Stimulated activated CD4-positive, alpha-beta T cell treated with anti-CD3 and anti-CD28 coated beads, Interleukin-12 subunit alpha, Interleukin-12 subunit beta, amount 100 ng/mL, for 48 hours (primary cell): ENCODE measurements around the gene GARIN1A.
"Not testable (repeated sequence)": the region's sequence is repeated elsewhere in the genome, so short reads cannot be mapped to it uniquely, and the experiment has no call there.

Experiments used
- DNase-seq, 3 donors: peaks; one replicate each; pipeline ENCODE4 v3.0.0-alpha.2; 2020; ENCODE audit warnings: low read depth in 2 of 3, low spot score in 1 of 3

GARIN1A gene

DNA sequence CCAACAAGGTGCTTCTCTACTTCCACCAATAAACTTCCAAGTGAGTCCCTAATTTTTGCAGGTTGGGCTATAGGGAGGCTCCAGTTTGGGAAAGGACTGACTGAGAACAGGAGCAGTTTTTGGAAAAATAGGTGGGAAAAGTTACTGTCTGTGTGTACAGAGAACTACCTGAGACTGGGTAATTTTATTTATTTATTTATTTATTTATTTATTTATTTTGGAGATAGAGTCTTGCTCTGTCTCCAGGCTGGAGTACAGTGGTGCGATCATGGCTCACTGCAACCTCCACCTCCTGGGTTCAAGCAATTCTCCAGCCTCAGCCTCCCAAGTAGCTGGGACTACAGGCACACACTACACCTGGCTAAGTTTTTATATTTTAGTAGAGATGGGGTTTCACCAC is 11.2 kb downstream of the GARIN1A start:
- not testable (repeated sequence) for DNase-seq

GRCh38 chr7:128683738-128684137 is 11.6 kb downstream of the GARIN1A start:
- not testable (repeated sequence) for DNase-seq

GRCh38 chr7:128687131-128687530 is 15.0 kb downstream of the GARIN1A start:
- no peak for DNase-seq

DNA sequence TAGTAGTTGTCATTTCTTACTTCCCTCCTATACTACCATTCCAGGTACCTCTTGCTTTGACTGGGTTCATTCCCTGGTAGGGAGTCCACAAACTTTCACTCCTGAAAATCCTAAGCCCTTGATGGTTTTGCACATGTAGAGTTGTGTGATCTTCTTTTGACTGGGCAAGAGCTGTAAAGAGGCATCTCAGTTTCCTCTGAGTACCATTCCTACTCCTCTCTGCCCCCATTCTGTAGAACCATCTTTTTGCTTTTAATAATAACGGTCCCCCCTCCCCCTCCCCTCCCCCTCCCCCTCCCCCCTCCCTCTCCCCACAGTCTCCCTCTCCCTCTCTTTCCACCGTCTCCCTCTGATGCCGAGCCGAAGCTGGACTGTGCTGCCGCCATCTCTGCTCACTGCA is 16.4 kb downstream of the GARIN1A start:
- no peak for DNase-seq

DNA sequence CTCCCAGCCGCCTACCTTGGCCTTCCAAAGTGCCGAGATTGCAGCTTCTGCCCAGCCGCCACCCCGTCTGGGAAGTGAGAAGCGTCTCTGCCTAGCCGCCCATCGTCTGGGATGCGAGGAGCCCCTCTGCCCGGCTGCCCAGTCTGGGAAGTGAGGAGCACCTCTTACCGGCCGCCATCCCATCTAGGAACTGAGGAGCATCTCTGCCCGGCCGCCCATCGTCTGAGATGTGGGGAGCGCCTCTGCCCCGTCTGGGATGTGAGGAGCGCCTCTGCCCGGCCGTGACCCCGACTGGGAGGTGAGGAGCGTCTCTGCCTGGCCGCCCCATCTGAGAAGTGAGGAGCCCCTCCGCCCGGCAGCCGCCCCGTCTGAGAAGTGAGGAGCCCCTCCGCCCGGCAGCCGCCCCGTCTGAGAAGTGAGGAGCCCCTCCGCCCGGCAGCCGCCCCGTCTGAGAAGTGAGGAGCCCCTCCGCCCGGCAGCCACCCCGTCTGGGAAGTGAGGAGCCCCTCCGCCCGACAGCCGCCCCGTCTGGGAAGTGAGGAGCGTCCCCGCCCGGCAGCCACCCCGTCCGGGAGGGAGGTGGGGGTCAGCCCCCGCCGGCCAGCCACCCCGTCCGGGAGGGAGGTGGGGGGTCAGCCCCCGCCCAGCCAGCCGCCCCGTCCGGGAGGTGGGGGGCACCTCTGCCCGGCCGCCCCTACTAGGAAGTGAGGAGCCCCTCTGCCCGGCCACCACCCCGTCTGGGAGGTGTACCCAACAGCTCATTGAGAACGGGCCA is 17.3 kb downstream of the GARIN1A start:
- not testable (repeated sequence) for DNase-seq

DNA sequence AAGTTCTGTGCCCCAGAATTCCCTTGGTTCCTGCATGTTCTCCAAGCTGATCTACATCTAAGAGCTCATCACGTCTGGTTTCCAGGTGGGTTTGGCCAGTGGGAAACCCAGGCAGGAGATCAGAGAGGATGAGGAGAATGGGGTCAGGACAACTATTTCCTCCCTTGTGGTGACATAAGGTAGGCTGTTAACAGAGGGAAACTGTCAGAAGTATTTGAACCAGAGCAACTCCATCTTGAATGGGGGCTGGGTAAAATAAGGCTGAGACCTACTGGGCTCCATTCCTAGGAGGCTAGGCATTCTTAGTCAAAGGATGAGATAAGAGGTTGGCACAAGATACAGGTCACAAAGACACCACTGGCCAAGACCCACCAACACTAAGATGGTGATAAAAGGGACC is 19.1 kb downstream of the GARIN1A start:
- DNase-seq = no peak

GRCh38 chr7:128692623-128693270 is 20.7 kb downstream of the GARIN1A start:
- no peak for DNase-seq

- DNase-seq = no peak
These were observed 21.4 kb downstream of the GARIN1A start for GRCh38 chr7:128693373-128694015.

GRCh38 chr7:128694738-128695137 is 22.6 kb downstream of the GARIN1A start:
- no peak for DNase-seq

DNA sequence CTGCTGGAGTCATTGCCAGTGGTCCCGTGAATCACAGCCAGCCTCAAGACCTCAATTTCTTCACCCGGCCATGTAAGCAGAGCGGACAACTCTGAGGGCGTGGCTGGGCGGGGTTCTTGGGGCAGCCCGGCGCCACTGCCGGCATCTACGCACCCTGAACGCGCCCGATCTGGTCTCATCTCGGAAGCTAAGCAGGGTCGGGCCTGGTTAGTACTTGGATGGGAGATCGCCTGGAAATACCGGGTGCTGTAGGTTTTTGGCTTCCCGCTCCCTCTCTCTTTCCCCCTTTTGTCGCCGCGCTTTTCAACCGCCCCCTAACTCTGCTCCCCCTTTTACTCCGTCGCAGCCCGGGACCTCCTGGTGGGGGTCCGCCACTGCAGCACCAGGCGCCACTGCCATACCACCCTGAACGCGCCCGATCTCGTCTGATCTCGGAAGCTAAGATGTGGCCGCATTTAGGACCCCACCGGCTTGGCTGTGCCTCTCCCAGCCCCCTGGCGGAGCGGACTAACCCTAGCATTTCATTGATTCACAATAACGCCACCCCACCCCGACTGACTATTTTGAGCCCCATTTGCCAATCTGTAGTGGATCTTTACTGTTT is 25.3 kb downstream of the GARIN1A start:
- peak; percentile 50 to 55 (median 53) for DNase-seq

- no peak for DNase-seq
These were observed 27.2 kb downstream of the GARIN1A start for GRCh38 chr7:128699196-128699712.

DNA sequence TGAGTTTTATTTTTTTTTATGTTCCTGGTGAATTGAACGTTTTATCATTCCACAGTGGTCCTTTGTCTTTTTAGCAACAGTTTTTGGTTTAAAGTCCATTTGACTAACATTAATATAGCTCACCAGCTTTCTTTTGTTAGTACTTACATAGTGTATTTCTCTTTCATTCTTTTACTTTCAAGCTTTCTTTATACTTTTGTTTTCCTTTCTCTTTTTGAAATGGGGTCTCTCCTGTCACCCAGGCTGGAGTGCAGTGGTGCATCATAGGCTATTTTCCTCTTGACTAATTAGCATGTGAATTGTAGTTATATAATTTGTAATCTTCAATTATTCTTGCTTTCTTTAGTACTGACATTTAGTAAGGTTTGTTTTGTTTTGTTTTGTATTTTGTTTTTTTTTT is 27.8 kb downstream of the GARIN1A start:
- DNase-seq = no peak

GRCh38 chr7:128701062-128701785 is 29.1 kb downstream of the GARIN1A start:
- no peak for DNase-seq

GRCh38 chr7:128703609-128704241 is 31.6 kb downstream of the GARIN1A start:
- DNase-seq = no peak

GRCh38 chr7:128705891-128706333 is 33.8 kb downstream of the GARIN1A start:
- DNase-seq = no peak

- DNase-seq = no peak
These were observed 35.7 kb downstream of the GARIN1A start for GRCh38 chr7:128707752-128708151.

DNA sequence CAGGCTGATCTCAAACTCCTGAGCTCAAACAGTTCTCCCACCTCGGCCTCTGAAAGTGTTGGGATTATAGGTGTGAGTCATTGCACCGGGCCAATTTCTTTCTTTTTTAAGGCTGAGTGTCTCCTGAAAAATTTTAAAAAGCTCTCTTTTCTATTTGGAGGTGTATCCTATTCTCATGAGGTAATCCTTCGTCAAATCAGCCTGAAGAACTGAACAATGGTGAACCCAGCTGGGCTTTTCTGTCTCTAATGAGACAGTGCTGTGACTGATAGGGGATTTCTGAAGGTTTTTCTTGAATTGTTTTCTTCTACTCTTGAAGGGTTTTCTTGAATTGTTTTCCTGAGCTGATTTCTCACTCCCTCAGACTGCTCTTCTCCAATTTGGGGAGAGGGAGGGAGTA is 36.1 kb downstream of the GARIN1A start:
- no peak for DNase-seq

- no peak for DNase-seq
These were observed 36.7 kb downstream of the GARIN1A start for GRCh38 chr7:128708824-128709223.

DNA sequence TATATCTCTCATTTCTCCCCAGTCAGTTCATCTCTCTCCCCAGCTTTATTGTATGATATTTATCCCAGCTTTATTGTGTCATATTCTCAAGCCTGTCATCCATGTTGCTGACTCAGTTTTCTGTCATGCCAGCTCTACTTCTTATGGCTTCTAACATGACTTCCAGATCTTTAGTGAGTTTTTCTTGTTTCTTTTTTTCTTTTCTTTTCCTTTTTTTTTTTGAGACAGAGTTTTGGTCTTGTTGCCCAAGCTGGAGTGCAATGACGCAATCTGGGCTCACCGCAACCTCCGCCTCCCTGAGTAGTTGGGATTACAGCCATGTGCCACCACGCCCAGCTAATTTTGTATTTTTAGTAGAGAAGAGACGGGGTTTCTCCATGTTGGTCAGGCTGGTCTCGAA is 38.4 kb downstream of the GARIN1A start:
- DNase-seq = no peak

- no peak for DNase-seq
These were observed 41.7 kb downstream of the GARIN1A start for GRCh38 chr7:128713794-128714193.
